ENCODE measurements around the gene TMEM132A. TPM values are rescaled to one million over a fixed set of nuclear protein-coding genes. Genes with fewer than 3 reads are reported as not detected.

The TMEM132A gene
- polyA plus RNA-seq, 3 donors = 45.0 to 55.6 (median 46.9) TPM

DNA sequence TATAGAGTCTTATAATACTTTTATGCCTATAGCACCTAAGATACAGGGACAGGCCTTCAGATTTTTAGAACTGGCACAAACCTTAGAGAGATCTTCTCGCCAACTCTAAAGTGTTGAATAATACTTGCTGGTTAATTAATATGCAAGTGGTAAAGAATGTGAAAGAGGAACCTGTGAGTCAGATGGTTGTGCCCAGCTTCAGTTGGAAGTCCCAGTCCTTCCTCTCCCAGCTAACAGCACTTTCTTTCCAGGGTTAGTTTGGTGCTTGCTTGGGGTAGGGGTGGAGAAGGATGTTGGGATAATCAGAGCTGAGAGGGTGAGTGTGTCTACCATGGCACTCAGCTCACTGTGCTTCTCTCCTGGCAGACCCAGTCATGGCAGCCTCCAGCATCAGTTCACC lies 4.9 kb upstream of the TMEM132A start:
- DNase-seq (ENCODE audit: low read depth in 3 of 3, low spot score in 2 of 3) = no peak

DNA sequence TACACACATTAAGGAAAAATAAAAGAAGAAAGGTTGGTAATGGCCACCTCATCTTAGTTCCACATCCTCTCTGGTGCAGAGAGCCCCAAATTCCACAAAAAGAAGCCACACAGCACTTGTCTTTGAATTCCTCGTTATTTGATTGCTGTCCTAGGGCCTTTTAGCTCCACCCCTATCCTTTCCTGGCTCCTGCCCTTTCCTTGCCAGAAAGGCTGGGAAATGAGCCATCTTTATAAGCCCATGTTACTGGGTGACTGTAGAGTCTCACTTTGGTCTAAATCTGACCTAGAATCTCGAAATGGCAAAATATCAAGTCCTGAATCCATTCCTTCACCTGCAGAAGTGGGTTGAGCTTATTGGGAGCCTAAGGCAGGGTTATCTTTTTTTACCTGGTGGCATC lies 4.3 kb upstream of the TMEM132A start:
- DNase-seq (ENCODE audit: low read depth in 3 of 3, low spot score in 2 of 3) = no peak

DNA sequence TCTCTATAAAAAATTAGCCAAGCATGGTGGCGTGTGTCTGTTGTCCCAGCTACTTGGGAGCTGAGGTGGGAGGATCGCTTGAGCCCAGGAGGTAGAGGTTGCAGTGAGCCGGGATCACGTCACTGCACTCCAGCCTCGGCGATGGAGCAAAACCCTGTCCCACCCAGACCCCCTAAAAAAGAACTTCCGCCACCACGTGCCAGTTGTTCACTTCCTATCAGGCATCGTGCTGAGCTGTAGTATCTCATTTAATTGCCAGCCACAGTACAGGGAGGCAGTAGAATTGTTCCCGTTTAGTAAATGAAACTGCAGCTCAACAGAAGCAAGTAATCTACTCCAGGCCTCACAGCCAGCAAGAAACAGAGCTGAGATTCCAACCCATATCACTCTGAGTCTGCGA lies 3.0 kb upstream of the TMEM132A start:
- no peak for DNase-seq (ENCODE audit: low read depth in 3 of 3, low spot score in 2 of 3)

GRCh38 chr11:60921777-60922335 lies 2.4 kb upstream of the TMEM132A start:
- DNase-seq (ENCODE audit: low read depth in 3 of 3, low spot score in 2 of 3) = no peak

- DNase-seq (ENCODE audit: low read depth in 3 of 3, low spot score in 2 of 3) = no peak
Measured at GRCh38 chr11:60922906-60923305, 1.4 kb upstream of the TMEM132A start.

DNA sequence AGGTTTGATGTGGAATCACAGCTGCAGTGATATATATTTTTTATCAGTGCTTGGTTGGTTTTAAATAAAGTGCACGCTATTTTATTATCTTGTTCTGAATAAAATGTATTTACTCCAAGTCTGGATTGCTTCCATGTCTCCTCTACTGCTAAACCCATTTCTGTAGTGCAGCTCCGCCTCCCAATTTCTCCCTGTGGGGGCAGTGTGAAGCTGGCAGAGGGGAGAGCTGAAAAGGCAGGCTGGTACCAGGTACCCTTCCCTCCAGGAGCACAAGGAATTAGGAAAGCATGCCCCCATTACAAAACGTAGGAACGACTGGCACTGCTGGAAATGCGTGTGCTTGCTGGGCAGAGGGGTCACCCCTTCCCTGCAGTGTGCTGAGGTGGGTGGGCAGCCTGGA lies 934 bp upstream of the TMEM132A start:
- DNase-seq (ENCODE audit: low read depth in 3 of 3, low spot score in 2 of 3) = no peak

DNA sequence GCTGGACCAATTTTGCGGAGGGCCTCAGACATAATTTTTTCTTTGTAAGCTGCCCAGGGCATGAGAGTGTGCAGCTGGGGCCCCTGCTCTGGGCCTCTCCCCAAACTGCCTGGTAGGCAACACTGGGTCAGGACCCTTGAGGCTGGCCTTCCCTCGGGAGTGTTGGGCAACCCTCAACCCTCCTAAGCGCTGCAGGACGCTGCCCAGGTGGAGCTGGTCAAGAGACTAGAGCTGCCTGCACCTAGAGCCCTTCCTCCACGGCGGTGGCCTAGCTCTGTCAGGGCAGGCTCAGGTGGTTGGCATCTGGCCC lies 505 bp upstream of the TMEM132A start:
- DNase-seq (ENCODE audit: low read depth in 3 of 3, low spot score in 2 of 3) = no peak

GRCh38 chr11:60924906-60925853 lies 920 bp downstream of the TMEM132A start:
- DNase-seq (ENCODE audit: low read depth in 3 of 3, low spot score in 2 of 3) = no peak

DNA sequence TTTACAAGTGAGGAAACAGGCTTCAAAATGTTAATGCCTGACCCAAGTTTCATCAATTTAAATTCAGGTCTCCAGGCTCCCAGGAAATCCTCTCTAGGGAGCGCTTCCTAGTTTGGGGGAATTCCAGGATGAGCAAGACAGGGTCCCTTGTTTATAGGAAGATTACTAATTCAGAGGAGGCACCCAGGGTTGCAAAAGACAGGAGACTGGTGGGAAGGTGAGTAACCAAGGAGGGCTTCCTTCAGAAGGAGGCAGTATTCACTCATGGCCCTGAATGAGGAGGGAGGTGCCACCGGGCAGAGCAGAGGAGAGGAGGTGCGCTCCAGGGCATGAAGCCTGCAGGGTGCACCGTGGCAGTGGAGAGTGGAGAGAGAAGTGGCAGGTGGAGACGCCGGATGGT lies 1.6 kb downstream of the TMEM132A start:
- no peak for DNase-seq (ENCODE audit: low read depth in 3 of 3, low spot score in 2 of 3)

DNA sequence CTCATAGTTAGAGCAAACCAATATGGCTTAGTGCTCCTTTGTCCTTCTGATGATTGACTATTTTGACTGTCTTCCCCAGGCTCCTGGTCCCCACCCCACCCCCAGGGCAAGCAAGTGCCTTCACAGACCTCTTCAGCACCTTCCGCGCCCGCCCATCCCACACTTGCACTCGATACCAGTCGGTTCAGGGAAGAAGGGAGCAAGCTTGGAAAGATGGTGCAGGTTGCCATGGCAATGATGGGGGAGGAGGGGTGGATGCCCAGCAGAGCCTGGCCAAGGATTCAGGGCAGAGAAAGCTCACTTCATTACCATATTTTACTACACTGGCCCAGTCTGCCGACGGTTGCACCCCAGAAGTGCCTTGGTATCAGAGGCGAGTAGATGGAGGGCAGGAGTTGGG lies 2.2 kb downstream of the TMEM132A start:
- no peak for DNase-seq (ENCODE audit: low read depth in 3 of 3, low spot score in 2 of 3)

DNA sequence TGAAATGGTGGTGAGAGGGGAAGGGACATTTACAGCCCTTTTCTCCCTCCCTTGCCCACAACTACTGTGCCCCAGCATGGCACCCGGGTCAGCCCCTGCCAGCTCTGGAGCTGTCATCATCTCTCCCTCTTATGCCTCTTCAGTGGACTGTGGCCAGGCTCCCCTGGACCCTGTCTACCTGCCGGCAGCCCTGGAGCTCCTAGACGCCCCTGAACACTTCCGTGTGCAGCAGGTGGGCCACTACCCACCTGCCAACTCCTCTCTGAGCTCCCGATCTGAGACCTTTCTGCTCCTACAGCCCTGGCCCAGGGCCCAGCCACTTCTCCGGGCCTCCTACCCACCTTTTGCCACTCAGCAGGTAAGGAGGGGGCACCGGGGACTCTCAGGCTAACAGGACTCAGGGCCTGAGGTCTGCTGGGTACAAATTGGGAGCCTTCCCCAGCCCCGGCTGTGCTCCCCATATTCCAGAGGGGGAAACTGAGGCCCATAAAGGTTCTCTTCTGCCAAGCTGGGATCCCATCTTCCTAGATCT lies 2.9 kb downstream of the TMEM132A start:
- DNase-seq (ENCODE audit: low read depth in 3 of 3, low spot score in 2 of 3) = no peak

GRCh38 chr11:60927600-60927999 lies 3.3 kb downstream of the TMEM132A start:
- DNase-seq (ENCODE audit: low read depth in 3 of 3, low spot score in 2 of 3) = no peak

DNA sequence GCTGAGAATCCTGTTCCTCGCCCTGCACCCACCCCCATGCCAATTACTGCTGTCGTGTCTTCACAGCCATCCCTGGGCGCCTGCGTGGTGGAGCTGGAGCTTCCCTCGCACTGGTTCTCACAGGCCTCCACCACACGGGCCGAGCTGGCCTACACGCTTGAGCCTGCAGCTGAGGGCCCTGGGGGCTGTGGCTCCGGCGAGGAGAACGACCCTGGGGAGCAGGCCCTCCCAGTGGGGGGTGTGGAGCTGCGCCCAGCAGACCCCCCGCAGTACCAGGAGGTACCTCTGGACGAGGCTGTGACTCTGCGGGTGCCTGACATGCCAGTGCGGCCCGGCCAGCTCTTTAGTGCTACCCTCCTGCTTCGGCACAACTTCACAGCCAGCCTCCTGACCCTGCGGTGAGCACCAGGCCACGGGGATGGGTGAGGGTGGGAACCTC lies 4.3 kb downstream of the TMEM132A start:
- no peak for DNase-seq (ENCODE audit: low read depth in 3 of 3, low spot score in 2 of 3)

DNA sequence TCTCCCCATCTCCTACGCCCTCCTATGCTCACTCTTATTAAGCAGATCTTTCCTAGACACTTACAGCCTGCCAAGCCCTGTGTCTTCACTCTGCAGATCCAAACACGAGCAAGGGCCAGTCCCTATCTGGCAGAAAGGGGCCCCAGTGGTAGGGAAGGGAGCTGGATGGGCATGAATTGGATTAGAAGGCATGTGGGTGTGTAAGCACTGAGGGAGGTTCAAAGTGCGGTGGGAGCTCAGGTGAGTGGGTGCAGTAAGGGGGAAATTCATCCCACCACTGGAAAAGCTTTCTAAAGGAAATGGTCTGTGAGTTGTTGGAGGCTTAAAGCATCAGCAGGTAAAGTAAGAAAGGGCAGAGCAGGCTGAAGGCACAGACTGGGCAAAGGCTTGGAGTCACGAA lies 5.5 kb downstream of the TMEM132A start:
- no peak for DNase-seq (ENCODE audit: low read depth in 3 of 3, low spot score in 2 of 3)

DNA sequence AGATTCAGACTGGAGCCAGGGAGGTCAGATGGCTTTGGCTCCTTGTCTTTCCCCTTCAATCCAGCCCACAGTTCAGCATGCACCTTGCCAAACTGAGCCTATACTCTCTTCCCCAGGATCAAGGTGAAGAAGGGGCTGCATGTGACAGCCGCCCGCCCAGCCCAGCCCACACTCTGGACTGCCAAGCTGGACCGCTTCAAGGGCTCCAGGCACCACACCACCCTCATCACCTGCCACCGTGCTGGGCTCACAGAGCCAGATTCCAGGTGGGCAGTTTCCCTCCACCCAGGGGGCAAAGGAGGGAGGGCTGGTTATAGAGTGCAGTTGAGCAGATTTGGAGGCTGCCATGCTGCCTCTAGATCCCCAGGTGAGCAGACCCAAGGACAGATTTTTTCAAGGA lies 6.1 kb downstream of the TMEM132A start:
- DNase-seq (ENCODE audit: low read depth in 3 of 3, low spot score in 2 of 3) = no peak

DNA sequence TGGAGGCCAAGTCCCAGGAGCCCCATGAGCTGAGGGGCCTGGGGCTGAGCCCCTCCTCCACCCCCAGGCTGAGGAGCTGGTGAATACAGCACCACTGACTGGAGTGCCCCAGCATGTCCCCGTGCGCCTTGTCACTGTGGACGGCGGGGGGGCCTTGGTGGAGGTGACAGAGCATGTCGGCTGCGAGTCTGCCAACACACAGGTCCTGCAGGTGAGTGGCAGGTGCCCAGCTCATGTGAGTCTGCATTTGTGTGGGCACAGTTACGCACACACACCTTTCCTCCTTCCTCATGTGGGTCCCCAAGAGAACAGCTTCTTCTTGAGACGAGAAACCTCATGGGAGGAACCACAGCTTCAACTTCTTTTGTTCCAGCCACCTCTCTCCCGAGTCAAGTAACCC lies 7.7 kb downstream of the TMEM132A start:
- no peak for DNase-seq (ENCODE audit: low read depth in 3 of 3, low spot score in 2 of 3)

- no peak for DNase-seq (ENCODE audit: low read depth in 3 of 3, low spot score in 2 of 3)
Measured at GRCh38 chr11:60932605-60933356, 8.5 kb downstream of the TMEM132A start.

DNA sequence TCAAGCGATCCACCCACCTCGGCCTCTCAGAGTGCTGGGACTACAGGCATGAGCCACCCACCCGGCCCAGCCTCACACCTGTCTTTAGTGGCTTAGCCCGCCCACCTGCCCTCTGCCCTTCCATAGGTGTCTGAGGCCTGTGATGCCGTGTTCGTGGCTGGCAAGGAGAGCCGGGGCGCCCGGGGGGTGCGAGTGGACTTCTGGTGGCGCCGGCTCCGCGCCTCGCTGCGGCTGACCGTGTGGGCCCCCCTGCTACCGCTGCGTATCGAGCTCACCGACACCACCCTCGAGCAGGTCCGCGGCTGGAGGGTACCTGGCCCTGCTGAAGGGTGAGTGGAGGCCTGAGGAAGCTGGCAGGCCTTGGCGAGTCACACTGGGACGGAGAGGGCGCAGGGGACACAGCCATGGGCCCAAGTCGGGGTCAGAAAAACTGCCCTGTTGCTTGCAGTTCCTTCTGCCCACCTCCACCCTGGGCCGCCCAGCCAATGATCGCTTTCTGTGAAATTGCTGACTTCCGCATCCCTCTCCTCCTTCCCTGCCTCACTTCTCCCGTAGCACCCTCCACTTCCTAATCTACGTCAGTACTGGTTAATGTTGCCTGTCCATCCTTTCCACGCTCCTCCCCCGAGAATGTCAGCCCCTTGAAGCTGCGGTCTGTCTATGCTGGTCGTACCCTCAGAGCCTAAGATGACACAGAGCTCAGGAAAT lies 9.3 kb downstream of the TMEM132A start:
- DNase-seq (ENCODE audit: low read depth in 3 of 3, low spot score in 2 of 3) = no peak

DNA sequence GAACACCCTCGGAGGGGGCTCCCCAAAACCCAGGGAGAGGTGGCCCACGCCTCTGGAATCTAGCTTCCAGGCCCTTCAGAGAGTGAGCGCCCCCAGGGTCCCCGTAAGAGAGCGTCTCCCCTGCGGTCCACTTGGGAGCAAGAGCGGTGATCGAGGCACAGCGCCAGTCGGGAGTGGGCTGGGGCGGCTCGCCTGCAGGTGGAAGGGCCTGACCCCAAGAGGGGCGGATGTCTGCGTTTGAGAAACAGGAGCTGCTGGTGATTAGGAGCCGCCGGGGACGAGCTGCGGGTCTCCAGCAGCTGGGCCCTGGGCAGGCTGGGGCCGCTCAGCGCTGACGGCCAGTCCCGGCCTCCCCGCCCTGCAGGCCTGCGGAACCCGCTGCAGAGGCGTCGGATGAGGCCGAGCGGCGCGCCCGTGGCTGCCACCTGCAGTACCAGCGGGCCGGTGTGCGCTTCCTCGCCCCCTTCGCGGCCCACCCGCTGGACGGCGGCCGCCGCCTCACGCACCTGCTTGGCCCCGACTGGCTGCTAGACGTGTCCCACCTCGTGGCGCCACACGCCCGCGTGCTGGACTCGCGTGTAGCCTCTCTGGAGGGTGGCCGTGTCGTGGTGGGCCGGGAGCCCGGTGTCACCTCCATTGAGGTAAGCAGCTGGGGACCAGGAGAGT lies 10.0 kb downstream of the TMEM132A start:
- no peak for DNase-seq (ENCODE audit: low read depth in 3 of 3, low spot score in 2 of 3)
